Tongue (tissue), 2 donors: ENCODE data around the gene ASIC2. TPM values are rescaled to one million over a fixed set of nuclear protein-coding genes. Genes with fewer than 3 reads are reported as not detected.

Experiments used
- DNase-seq: peaks from one replicate; pipeline ENCODE4 v3.0.0-alpha.2; 2015
- total RNA-seq: library from RNA; depleted of rRNA; stranded (reverse); fragments of >200 nt; gene quantifications from one replicate; pipeline ENCODE4 v1.2.3, GENCODE V29; 2014

ASIC2 gene
- 0.10 TPM for total RNA-seq

- DNase-seq: peak; percentile 31
Observed at GRCh38 chr17:33292981-33293867, at the start of gene ASIC2. Gene ASIC2 (minus strand): TSS chr17:33293295.

- DNase-seq: no peak
Observed at GRCh38 chr17:33342025-33342424, 48.9 kb upstream of the ASIC2 start.

- DNase-seq: no peak
Observed at GRCh38 chr17:33338242-33338641, 45.1 kb upstream of the ASIC2 start.

- no peak for DNase-seq
Observed at GRCh38 chr17:33335491-33336173, 42.5 kb upstream of the ASIC2 start.

GRCh38 chr17:33334703-33335102 is 41.6 kb upstream of the ASIC2 start:
- no peak for DNase-seq

- no peak for DNase-seq
Observed at GRCh38 chr17:33330877-33331276, 37.8 kb upstream of the ASIC2 start.

GRCh38 chr17:33328129-33328528 is 35.0 kb upstream of the ASIC2 start:
- DNase-seq: peak; percentile 25

DNA sequence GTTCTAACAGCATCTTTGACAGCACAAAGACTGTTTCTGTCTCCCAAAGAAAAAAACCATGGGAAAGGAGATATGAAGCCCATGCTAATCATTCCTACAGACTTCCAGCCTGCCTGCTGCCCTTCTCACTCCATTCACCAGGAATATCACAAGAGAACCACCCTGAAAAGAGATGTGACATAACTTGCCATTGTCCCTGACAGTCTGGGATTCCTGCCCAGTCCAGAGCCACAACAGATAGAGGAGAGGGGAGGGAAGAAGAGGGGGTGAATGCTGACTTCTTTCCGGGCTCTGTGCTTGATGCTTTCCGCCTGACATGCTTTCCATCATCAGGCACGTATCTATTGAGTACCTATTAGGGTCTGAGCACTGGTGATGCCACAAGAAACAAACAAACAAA is 31.6 kb upstream of the ASIC2 start:
- no peak for DNase-seq

DNA sequence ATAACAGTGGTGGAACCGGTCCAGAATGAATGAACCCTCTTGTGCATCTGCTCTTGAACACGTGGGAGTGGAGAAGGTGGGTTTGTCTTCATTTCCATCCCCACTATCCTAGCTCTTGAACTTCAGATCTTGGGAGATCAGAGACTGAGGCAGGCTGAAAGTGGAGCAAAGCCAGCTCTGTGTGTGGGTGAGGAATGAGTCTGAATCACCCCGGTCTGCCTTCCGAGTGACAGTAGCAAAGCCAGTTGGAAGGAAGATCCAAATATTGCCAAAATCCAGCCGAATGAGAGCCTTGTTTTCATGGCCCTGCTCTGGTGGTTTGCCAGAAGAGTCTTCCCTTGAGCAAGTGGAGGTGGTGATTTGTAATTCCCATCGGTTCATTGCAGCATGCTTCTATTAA is 29.0 kb upstream of the ASIC2 start:
- DNase-seq: no peak

DNA sequence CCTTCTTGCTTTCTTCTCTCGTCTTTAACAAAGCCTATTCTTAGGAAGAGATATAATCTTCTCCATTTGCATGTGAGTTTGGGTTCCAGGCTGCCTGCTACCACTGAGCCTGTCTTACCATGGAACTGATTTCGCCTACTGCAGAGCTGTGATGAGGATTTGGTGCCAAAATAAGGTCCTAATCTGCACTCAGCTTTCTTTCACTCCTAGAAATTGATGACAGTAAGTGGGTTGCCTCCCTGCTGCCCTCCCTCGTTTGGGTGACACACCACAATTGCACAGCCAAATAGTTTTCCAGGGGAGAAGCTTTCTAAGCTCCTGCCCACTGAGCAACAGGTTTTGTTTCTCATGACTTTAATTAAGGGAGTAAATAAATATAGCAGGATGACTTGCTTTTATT is 25.1 kb upstream of the ASIC2 start:
- no peak for DNase-seq

DNA sequence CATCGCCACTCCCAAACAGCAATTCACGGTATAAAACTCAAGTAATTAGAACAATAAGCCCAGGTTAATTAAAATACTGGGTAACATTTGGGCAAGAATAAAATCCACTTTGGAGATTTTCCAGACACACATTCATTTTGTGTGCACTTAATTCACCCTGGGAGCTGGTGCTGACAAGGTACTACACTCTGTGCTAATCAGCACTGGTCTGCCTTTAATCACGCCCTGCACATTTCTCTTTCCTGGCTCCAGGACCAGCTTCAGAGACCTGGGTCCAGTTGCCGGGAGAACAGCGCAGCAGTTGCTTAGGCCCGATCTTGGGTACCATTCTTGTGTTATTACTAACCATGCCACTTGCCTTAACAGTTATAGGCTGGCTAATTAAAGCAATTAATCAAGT is 23.7 kb upstream of the ASIC2 start:
- no peak for DNase-seq

DNA sequence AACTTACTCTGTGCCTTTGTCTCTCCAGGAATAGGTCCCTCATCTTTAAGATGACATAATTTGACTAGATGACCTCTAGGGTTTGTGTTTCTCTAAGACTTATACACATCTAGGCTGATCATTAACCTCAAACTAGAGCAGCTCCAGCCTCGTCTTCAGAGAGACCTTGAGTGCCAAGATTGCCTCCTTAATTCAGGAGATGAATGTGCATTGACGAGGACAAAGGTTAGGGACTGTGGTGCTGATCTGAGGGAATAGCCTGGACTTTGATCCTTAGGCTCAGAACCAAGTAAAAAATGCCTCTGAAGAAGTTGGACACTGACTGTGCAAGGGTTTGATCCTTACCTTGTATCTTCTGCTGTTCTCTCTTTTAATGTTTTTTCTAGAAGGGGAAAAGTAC is 17.2 kb upstream of the ASIC2 start:
- no peak for DNase-seq

GRCh38 chr17:33303254-33303653 is 10.2 kb upstream of the ASIC2 start:
- DNase-seq: no peak

- no peak for DNase-seq
Observed at GRCh38 chr17:33302394-33302793, 9.3 kb upstream of the ASIC2 start.

GRCh38 chr17:33300241-33300640 is 7.1 kb upstream of the ASIC2 start:
- no peak for DNase-seq

DNA sequence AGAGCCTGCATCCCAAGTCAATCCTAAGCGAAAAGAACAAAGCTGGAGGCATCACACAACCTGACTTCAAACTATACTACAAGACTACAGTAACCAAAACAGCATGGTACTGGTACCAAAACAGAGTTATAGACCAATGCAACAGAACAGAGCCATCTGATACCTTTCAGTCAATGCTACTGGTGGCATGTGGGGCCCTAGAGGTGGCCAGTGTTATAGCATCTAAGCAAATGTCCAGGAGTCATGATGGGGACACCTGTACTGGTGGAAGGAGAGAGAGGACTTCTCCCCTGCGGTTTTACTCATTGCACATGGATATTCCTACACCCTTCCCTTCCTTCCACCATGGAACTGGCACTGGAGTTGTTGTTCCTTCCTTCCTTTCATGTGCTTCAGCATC is 6.0 kb upstream of the ASIC2 start:
- DNase-seq: no peak

DNA sequence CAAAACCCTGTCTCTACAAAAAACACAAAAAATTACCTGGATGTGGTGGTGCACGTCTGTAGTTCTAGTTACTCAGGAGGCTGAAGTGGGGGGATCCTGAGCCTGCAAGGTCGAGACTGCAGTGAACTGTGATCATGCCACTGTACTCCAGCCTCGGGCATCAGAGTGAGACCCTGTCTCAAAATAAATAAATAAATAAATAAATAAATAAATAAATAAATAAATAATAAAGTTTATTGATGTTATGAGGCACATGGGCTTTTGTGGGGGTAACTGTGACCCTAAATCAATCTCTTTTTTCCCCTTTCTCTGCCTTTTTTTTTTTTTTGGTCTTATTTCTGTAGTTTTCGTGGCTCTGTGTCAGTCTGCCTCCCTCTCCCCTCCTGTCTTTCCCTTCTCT is 4.5 kb upstream of the ASIC2 start:
- DNase-seq: no peak

- no peak for DNase-seq
Observed at GRCh38 chr17:33294994-33295393, 1.9 kb upstream of the ASIC2 start.

DNA sequence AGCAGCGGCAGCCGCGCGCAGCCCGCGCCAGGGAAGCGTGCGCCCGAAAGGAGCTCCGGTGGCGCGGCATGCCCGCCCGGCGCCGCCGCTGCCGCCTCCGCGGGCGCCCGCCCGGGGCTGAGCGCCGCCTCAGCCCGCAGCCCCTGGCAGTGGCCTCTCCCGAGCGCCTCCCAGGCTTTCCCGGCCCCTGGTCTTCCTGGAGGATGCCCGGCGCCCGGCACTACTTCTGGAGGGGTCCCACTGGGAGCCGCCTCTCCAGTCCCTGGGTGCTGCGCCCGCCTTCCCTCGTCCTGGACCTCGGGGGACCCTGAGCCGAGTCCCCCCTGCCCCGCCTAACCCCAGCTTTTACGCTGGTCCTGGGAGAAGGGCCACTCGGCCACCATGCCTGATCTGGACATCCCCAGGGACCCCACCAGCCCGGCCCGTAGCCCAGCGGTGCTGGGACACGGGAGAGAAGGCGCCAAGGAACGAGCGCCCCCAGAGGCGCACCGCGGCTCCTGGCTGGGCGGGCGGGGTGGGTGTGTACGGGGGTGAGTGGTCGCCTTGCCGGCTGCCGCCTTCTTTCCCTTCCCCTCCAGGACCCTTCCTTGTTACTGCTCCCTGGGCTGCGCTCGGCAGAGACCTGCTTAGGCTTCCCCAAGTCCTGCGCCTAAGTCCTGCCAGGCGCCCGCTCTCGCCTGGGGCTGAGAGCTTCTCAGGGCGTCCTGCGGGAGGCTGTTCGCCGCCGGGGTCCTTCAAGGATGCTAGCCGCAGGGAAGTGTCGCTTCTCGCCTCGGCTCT is 704 bp downstream of the ASIC2 start:
- peak; percentile 17 for DNase-seq

DNA sequence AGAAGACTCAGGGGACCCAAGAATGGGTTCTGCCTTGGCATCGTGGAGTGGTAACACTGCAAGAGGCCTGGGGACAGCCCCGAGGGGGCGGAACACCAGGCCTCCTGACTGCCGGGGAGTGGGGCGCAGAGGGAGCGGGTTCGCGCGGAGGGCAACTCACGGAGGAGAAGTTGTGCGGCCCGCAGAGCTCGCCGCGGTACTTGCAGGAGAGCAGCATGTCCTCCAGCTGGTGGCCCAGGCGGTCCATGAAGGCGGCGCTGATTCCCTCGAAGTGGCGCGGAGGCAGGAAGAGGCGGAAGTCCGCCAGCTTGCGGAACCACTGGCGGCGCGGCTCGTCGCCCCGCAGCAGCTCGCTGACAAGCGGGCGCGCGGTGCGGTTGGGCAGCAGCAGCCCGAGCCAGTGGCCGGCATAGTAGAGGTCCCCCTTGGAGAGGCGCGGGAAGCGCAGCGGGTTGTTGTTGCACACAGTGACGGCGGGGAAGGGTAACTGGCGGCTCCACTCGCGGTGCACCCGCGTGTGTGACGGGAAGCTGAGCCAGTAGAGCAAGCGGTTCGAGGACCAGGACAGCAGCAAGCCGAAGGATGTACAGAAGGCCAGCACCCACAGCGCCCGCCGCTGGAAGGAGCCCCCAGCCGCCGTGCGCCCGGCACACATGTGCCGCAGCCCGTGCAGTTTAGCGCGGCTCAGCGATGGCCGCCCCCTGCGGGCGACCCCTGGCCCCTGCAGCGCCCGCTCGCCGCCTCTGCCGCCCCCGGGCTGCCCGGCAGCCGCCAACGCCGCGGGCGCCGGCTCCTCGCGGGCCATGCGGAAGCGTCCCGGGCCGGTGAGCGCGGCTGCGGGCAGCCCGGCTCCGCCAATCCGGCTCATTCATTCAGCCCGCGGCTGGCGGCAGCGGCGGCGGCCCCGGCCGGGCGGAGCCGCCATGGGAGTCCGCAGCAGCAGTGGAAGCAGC is 1.6 kb downstream of the ASIC2 start:
- peak; percentile 29 for DNase-seq

DNA sequence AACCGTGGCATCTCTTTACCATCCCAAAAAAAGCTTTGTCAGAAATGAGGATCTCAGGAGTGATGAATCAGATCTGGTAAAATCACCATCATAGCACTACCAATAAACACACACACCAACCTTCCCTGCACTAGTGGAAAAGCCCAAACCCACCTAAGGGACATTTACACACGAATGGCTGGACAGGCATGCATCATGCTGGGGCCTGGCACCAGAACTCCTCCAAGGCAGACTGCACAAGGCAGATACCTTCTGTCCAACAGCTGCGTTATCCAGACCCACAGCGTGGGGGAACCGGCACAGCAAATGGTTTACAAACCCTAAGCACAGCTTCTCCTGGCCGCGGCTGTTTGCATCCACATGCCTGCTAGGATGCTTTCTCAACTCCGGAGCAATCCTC is 2.8 kb downstream of the ASIC2 start:
- no peak for DNase-seq

- no peak for DNase-seq
Observed at GRCh38 chr17:33288954-33289353, 4.1 kb downstream of the ASIC2 start.
